DND-41 (cell line): ENCODE data around the gene FAM107B.

Experiments
- CTCF ChIP-seq: IDR thresholded peaks from 2 replicates; pipeline ENCODE4 v1.5.1; 2012; ENCODE audit warnings: borderline replicate concordance, low read length, moderate library complexity, mild to moderate bottlenecking; ENCODE audit not compliant: poor library complexity, severe bottlenecking; ENCODE audit errors: extremely low read depth
- EZH2 ChIP-seq: IDR thresholded peaks from 3 replicates; pipeline ENCODE4 v1.6.1; 2012; ENCODE audit warnings: borderline replicate concordance, low read depth, mild to moderate bottlenecking, moderate library complexity, low read length, inconsistent platforms; ENCODE audit not compliant: severe bottlenecking

GRCh38 chr10:14565199-14565598 is 209.5 kb downstream of the FAM107B start:
- TF ChIP-seq CTCF (no peak), EZH2 (no peak)
